Stimulated activated CD8-positive, alpha-beta memory T cell treated with anti-CD3 and anti-CD28 coated beads, Interleukin-15, amount 100 ng/mL, for 24 hours (primary cell): ENCODE data around the gene NXT2.
A peak's percentile ranks its signal among the peaks of the same experiment; 100 is the strongest.
"Not testable (repeated sequence)": the region's sequence is repeated elsewhere in the genome, so short reads cannot be mapped to it uniquely, and the experiment has no call there.

ENCODE experiments used
- DNase-seq: peaks from one replicate; pipeline ENCODE4 v3.0.0-alpha.2; 2020; ENCODE audit warnings: low read depth

Gene NXT2

DNA sequence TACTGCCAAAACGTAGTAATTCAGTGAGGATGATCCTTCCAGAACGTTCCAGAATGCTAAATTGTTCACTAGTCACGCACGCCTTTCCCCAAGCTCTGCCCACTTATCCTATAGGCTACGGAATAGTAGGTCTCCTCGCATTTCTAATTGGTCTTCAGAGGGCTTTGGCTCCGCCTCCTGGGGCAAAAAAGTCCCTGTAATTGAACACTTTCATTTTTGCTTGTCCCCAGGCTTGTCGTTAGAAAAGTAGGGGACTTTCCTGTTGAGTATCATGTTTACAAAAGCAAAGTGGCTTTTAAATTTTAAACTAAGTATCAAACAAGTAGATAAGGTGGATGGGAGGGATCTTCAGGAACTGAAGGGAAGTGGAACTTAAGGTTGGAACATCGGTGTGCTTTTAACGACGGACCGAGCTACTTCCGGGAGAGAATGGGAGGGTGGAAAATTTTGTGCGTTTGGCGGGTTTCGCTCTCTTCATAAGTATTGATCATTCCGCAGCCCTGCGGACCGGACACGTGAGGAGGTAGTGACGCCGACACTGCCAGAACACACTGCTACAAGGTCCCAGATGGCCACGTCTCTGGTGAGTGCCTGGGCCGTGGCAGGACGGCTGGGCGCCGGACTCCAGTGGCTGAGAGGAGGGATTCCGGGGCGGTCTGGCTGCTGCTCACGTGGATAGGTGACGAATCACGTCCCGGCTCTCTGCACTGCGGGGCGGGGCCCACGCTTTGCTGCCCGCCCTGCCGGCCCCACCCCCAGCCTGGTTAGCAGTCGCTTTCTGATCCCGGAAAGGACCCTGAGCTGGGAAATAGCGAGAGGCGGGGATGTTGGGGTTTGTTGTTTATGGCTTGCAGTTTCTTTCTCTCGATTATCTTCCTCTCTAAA is at the start of gene NXT2:
TSS of gene NXT2 (plus strand) at position 406 of the 885 bp plus-strand sequence. CDS start at position 569, 163 bp downstream.
- peak; percentile 41 for DNase-seq

- DNase-seq = no peak
These were observed 49.0 kb upstream of the NXT2 start for GRCh38 chrX:109487640-109488039.

DNA sequence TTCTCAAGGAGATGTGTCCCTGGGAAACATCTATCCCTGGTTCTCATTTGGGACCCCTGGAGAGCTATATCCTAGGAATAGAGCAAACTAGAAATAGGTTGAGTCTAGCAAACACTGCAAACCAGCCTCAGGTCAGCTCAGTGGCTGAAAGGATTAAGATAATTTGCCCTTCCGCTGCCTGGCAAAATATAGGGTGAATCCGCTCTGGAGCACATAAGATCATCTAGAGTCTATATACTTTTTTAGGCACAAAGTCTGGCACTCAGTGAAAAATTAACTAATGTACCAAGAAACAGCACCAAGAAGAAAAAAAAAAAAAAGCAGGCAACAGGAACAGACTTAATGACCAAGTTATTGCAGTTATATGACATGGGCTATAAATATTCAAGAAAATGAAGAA is 47.5 kb upstream of the NXT2 start:
- DNase-seq = no peak

- no peak for DNase-seq
These were observed 38.2 kb upstream of the NXT2 start for GRCh38 chrX:109498434-109498833.

DNA sequence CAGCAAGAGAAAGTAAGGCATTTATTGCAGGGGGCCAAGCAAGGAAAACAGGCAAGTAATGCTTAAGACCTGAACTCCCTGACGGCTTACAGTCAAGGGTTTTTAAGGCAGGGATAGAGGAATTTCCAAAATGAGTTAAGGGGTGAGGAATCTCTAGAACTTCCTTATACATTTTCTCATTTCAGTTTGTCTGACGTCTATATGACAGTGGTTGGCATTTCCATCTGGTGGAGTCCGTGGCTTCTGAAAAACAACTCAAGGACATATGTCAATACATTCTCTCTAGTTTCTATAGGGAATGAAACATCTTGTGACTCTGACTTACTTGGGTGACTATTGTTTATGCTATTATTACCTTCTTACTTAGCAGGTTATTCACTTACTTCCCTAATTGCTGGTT is 35.5 kb upstream of the NXT2 start:
- no peak for DNase-seq

- no peak for DNase-seq
These were observed 27.7 kb upstream of the NXT2 start for GRCh38 chrX:109508915-109509314.

GRCh38 chrX:109511113-109511512 is 25.5 kb upstream of the NXT2 start:
- DNase-seq = no peak

DNA sequence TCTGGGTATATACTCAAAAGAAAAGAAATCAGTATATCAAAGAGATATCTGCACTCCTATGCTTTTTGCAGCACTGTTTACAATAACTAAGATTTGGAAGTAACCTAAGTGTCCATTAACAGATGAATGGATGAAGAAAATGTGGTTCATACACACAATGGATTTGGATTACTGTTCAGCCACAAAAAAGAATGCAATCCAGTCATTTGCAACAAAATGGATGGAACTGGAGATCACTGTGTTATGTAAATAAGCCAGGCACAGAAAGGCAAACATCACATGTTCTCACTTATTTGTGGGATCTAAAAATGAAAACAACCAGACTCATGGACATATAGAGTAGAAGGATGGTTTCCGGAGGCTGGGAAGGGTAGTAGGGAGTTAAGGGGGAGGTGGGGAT is 17.6 kb upstream of the NXT2 start:
- DNase-seq = no peak

- DNase-seq = no peak
These were observed 3.6 kb upstream of the NXT2 start for GRCh38 chrX:109533005-109533404.

DNA sequence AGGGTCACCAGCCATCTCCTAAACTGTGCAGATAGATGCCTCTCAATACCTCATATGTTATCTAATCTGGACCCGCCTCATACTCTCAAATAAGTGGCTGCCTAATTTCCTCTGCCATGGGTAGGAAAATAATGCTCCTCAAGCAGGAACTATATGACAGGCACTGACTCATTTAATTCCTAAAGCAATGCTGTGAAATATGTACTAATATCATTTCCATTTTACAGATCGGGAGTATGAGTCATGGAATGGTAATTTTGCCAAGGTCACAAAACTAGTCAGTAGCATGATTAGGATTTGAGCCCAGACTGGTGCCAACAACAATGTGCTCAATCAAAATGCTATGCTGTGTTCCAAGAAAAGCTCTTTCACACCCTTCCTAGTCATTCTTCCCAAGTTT is 3.0 kb upstream of the NXT2 start:
- no peak for DNase-seq

GRCh38 chrX:109534933-109535332 is 1.7 kb upstream of the NXT2 start:
- DNase-seq = no peak

- DNase-seq = no peak
These were observed 1.1 kb upstream of the NXT2 start for GRCh38 chrX:109535578-109535977.

- no peak for DNase-seq
These were observed 651 bp downstream of the NXT2 start for GRCh38 chrX:109537324-109537665.

DNA sequence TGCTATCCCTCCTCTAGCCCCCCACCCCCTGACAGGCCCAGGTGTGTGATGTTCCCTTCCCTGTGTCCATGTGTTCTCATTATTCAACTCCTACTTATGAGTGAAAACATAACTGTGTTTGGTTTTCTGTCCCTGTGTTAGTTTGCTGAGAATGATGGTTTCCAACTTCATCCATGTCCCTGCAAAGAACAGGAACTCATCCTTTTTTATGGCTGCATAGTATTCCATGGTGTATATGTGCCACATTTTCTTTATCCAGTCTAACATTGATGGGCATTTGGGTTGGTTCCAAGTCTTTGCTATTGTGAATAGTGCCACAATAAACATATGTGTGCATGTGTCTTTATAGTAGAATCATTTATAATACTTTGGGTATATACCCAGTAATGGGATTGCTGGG is 2.4 kb downstream of the NXT2 start:
- DNase-seq = not testable (repeated sequence)

DNA sequence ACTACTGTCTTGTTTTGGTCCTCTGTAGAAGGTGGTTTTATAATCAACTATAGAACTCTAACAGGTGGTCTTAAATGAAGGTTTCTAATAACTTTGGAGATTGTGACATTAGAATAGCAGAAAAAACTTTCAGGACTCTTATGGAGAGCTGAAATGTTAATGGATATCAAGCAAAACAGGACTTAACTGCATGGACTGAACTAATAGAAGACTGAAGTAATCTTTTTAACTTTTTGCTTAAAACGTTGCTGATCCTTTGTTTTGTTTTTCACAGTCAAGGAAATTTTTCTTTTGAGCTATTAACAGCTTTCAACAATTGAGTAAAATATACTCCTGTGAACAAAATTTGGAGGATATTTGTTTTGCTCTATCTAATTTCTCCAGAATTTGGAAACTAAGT is 17.2 kb downstream of the NXT2 start:
- no peak for DNase-seq

GRCh38 chrX:109576083-109576482 is 39.4 kb downstream of the NXT2 start:
- DNase-seq = not testable (repeated sequence)

DNA sequence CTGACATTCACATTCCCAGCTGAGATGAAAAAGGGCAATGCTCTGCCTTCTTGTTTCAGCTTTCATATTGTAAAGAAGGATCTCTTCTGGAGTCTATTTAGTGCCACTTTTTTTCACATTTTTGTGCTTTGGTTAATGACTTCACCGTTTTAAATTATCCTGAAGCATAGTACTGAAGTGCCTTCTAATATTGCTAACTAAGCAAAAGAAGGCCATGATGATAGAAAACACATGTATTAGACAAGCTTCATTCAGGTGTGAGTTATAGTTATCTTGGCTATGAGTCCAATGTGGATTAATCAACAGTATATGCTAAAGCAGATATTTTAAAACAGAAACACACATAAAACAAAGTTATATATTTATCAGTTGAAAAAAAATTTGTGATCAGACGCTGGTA is 40.4 kb downstream of the NXT2 start:
- DNase-seq = no peak

- no peak for DNase-seq
These were observed 42.3 kb downstream of the NXT2 start for GRCh38 chrX:109578916-109579315.

DNA sequence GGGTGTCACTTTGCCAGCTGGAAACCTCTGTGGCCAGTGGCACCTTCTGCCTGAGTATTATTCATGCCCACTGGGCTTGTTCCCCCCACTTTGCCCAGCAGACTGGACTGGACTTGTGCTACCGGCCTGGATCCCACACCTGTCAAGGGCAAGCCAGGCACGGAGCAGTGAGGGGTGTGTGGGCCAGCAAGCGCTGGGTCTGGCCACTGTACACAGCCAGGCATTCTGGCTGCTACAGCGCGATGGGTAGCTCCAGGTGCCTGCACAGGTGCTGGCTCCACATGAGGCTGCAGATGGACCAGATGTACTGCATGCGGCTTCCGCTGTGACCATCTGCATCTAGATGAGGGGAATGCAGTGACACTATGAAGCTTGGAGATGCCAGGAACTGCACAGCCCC is 48.8 kb downstream of the NXT2 start:
- no peak for DNase-seq

DNA sequence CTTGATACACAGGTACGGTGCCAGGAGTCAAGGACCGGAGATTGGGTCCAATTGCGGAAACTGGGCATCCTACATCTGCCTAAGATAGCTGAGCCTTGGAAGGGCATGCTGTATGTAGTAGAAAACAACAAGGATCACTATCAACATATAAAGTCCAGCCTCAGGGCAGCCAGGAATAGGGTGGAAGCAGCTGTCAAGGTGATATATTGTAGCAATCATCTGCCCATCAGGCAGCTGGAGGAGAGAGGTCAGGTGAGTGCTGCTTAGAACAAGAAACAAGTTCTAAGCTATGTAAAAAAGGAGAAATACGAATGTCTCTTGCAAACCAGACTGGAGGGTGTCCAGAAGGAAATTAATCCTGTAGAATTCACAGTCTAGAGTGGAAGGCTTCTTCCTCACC is 53.5 kb downstream of the NXT2 start:
- no peak for DNase-seq
